HG03354 (cell line): ENCODE measurements around the gene SUPT5H.

Experiments
- ATAC-seq: cut with Tn5 transposase; IDR thresholded peaks from one replicate; pipeline ENCODE4 v1.9.1; 2021; ENCODE audit warnings: mild to moderate bottlenecking; ENCODE audit not compliant: unreplicated experiment, poor library complexity, severe bottlenecking

SUPT5H gene

GRCh38 chr19:39408392-39409207 is 36.8 kb upstream of the SUPT5H start:
- ATAC-seq: no peak

- ATAC-seq: no peak
Measured at GRCh38 chr19:39409208-39410016, 36.0 kb upstream of the SUPT5H start.

GRCh38 chr19:39410017-39410830 is 35.2 kb upstream of the SUPT5H start:
- no peak for ATAC-seq

GRCh38 chr19:39410831-39411080 is 34.6 kb upstream of the SUPT5H start:
- ATAC-seq: no peak

- ATAC-seq: no peak
Measured at GRCh38 chr19:39411081-39411831, 34.1 kb upstream of the SUPT5H start.

GRCh38 chr19:39411832-39412099 is 33.6 kb upstream of the SUPT5H start:
- ATAC-seq: peak; percentile 32

- ATAC-seq: peak; percentile 65
Measured at GRCh38 chr19:39412100-39412866, 33.1 kb upstream of the SUPT5H start, which contains the start of gene PLEKHG2. Gene PLEKHG2, plus strand, starts transcription at chr19:39412669. Its CDS starts 1,418 bp downstream, at chr19:39414087.

- ATAC-seq: no peak
Measured at GRCh38 chr19:39412867-39413271, 32.5 kb upstream of the SUPT5H start.

GRCh38 chr19:39413272-39413910 is 32.0 kb upstream of the SUPT5H start:
- ATAC-seq: no peak

- no peak for ATAC-seq
Measured at GRCh38 chr19:39413911-39414608, 31.3 kb upstream of the SUPT5H start.

- no peak for ATAC-seq
Measured at GRCh38 chr19:39415111-39416046, 30.0 kb upstream of the SUPT5H start.

- no peak for ATAC-seq
Measured at GRCh38 chr19:39416152-39417120, 28.9 kb upstream of the SUPT5H start.

- ATAC-seq: no peak
Measured at GRCh38 chr19:39417463-39418181, 27.8 kb upstream of the SUPT5H start.

GRCh38 chr19:39419003-39419402 is 26.4 kb upstream of the SUPT5H start:
- no peak for ATAC-seq

- no peak for ATAC-seq
Measured at GRCh38 chr19:39420769-39421168, 24.6 kb upstream of the SUPT5H start.
